GM21447 (cell line): ENCODE results near the gene YLPM1.

ENCODE experiments used
- ATAC-seq: cut with Tn5 transposase; IDR thresholded peaks from one replicate; pipeline ENCODE4 v1.9.1; 2021; ENCODE audit not compliant: unreplicated experiment

The YLPM1 gene

DNA sequence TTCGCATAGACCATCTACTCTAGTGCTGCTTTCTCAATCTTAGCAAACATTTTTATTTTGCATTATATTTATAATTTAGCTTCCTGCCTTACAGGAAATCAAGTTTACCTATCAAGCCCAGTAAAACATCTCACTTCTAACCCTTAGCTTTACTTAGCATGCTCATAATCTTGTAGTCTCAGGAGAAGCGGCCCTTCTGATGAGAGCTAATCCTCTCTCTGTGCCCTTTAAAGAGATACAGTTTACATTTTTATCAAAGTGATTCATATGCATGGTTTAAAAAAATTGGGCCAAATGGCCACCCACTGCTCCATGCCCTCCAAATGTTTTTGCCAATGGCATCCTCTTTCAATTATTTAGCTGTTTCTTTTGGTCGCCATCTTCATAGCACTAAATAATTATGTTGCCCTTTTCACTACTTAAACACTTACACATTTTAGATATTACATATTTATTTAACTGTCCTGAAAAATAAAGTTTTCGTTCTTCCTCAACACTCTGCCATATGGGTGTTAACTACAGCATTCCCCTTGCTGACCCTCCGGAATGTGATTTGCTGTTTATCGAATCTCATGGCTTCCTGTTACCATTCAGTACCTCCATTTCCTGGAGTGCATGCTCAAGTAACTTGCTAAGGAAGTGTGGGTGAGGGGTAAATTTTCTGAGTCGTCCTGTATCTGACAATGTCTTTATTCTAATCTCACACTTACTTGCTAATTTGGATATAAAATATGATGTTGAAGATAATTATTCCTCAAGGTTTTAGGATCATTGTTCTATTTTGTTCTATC lies 29.3 kb downstream of the YLPM1 start:
- ATAC-seq: no peak

DNA sequence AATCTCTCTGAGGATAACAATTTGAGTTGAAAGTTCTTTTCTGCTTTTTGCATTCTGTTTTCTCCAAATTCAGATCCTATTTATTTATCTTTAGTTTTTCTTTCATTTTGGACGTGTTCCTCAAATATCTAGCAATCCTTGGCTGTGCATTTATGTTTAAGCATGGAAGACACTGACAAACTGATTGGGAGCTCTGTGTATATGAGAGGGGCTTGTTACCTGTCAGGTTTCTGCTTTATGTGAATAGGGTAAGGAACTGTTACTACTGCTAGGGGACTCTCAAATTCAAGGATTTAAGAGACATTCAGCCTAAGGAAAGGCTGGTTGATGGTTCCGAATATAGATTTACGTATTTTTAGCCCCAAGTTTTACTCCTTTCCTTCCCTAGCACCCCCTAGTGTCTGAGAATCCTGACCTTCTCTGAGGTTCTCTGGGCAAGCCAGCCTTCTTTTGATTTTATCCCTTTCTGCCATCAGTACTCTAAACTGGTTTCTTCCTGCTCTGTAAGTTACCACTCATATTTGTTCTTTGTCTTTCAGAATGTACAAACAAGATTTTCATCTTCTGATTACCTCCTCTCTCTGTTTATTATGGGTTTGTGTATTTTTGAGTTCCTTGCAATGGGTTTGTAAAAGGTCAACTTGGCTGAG lies 30.5 kb downstream of the YLPM1 start:
- ATAC-seq: no peak

GRCh38 chr14:74794947-74795346 lies 31.8 kb downstream of the YLPM1 start:
- ATAC-seq: no peak

GRCh38 chr14:74799765-74800164 lies 36.6 kb downstream of the YLPM1 start:
- ATAC-seq: no peak

DNA sequence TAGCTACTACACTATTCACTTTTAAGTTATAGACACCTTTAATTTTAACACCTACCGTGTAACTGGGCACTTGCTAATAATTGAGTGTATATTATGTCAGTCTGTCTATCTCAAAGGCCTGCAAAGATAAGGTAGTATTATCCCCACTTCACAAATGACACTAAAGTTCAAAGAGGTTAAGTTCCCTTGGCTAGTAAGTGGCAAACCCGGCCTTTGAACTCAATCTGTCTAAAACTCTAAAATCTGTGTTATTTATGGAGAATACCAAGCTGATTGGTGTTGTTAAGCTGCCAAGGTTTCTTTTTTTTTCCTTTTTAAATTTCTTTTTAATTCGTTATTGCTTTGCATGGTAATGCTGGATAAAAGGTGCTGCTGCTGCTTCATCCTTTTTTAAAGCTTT lies 37.7 kb downstream of the YLPM1 start:
- no peak for ATAC-seq

- ATAC-seq: no peak
Measured at GRCh38 chr14:74801396-74801795, 38.3 kb downstream of the YLPM1 start.

DNA sequence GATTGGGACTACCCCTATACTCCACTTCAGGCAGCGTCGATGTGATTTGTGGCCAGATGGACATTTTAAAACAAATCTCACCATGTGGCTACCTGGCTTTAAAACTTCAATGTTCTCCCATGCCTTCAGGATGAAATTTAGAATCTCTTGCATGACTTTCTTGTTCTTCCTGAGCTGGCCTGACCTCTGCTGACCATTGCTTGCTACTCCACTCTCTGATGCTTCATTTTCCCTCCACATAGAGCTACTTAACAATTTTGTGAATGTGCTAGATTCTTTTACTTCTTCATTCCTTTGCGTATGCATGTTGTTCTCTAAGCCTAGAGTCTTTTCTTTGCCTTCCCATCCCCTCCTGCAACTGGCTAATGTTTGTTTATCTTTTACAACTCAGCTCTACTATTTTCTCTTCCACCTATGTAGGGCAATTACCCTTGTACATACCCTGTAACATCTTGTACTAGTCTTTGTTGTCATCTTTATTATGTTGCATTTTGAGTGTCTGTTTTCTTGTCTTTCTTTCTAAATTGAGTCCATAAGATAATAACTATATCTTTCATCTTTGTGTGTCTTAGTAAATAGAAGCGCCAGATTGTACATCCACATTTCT lies 41.2 kb downstream of the YLPM1 start:
- ATAC-seq: no peak

GRCh38 chr14:74807853-74808545 lies 44.9 kb downstream of the YLPM1 start:
- ATAC-seq: no peak

- ATAC-seq: no peak
Measured at GRCh38 chr14:74816124-74816523, 53.0 kb downstream of the YLPM1 start.

DNA sequence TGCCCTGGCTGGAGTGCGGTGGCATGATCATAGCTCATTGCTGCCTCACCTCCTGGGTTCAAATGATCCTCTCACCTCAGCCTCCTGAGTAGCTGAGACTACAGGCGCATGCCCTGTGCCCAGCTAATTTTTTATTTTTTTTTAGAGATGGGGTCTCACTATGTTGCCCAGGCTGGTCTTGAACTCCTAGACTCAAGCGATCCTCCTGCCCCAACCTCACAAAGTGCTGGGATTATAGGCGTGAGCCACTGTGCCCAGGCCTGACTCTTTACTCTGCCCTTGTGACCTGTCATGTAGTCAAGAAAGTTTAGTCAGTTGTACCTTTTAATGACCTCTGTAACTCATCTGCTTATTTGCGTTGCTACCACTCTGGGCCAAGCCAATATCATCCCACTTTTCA lies 57.2 kb downstream of the YLPM1 start:
- no peak for ATAC-seq

DNA sequence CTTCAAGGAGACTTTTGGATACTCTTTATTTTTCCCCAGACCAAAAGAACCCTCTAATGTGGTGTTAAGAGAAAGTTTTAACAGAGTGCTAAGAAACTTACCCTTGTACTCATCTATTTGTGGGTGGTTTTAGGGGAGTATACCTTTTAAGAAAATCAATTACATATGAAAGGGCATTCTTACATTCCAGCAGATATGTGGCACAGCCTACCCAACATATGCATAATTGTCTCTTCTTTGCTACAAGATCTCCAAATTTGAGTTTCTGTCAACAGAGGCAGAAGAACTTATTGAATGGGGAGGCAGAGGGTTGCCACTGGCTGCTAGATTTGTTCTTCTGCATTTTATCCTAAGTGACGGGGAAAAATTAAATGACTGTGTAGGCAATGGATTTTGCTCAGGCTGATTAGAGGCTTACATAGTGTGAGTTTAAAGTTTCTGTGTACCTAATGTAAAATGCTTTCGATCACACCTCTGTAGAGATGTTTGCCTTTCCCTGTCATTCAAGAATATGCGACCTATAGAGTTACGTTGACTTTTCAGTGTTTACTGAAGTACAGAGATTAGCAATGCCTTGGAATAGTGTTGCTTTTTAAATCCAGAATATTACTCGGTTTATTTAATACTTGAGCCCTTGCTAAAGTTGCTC lies 58.3 kb downstream of the YLPM1 start:
- ATAC-seq: no peak

- no peak for ATAC-seq
Measured at GRCh38 chr14:74824997-74825396, 61.9 kb downstream of the YLPM1 start.

DNA sequence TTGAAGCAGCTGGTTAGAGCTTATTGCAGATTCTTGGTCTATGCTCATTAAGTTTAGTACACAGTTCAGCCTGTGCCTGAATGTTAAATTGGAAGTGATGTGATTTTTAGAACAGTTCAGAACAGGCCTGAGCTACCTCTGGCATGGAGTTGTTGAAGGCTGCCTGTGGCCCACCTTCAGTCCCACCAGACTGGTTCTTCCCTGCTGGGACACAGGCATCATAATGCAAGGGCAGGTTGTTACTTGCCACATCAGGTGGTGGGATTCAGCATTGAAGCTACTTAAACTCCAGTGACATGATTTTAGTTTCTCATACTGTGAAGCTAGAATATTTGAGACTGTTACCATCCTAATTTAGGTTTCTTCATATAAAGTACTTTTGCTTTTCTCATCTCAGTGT lies 63.5 kb downstream of the YLPM1 start:
- no peak for ATAC-seq

DNA sequence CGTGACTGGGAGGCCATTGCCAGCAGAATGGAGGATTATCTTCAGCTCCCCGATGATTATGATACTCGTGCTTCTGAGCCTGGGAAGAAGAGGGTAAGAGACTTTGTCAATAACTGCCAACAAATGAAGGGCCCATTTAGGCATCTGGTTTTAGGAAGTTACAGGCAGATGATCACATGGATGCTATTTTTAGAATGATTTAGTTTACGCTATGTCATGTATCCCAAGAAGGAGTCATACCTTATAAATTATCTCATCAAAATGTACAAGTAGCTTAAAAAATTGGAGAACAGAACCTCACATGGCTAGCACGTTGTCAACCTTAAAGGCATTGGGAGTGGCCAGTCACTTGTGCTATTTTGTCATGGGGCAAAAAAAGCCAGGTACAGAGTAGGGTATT lies 66.1 kb downstream of the YLPM1 start:
- ATAC-seq: no peak

DNA sequence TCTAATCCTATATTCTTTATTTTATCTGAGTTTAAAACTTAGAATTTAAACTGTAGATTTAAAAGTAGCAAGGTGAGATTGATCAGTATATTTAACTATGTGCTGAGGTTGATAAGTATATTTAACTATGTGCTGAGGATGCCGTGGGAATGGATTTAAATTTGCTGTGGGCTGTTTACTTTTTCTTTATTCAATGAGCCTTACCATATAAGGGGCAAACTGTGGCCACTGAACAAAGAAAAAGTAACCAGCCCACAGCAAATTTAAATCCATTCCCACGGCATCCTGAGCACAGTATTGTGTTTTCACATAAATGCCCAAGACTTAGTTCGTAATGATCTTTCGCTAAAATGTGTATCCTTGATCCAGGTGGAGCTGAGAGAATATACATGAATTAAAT lies 69.7 kb downstream of the YLPM1 start:
- ATAC-seq: no peak

DNA sequence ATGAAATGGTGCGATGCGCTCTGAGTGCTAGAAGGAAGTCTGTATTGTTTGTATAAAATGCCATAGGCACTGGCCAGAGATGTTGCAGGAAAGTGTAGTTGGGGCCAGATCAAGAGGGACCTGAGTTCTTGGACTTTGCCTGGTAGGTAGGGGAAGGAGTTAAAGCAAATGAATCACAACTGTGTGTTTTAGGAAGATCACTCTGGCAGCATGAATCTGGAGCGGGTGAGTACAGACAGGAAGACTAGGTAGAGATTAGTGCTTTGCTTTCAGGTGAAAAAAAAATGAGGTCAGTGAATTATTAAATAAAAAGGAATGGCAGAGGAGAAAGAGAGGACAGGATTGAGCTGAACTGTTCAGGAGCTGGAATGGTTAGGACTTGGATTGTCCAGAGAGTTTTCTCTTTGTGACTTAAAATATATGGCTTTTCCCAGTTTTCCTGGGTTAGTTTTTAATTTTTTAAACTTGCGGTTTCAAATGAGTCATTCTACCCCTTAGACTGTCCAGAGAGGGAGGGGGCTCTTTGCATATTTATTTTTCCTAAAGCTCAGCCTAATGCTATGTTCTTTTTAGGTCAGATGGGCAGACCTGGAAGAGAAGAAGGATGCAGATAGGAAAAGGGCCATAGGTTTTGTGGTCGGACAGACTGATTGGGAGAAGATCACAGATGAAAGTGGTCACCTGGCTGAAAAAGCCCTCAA lies 71.7 kb downstream of the YLPM1 start:
- no peak for ATAC-seq

DNA sequence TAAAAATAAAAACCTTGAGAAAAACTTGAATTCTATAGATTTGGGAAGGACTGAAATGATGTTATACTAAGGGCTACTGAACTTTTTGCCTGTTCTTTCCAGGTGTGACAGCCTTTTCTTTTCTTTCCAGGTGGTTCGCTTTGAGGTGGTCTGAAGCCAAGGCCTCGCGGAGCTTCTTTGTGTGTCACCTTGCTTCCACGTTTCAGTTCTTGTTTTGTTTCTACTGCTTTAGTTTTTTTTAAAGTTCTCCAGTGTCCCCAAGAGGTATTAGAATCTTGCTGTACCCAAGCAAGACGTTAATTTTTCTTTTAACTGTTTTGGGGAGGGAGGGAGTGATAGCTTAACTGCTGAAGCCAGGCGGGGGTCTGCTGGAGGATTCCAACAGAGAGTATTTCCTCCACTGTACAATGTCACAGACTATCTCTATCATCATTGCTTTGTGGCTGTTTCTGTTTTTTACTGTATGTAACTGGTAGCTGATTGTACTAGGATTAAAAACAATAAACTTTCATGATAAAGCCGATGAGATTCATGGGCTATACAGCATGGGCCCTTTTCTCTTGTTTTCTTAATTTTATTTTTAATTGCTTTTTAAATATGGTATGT lies 72.6 kb downstream of the YLPM1 start:
- peak; percentile 48 for ATAC-seq

DNA sequence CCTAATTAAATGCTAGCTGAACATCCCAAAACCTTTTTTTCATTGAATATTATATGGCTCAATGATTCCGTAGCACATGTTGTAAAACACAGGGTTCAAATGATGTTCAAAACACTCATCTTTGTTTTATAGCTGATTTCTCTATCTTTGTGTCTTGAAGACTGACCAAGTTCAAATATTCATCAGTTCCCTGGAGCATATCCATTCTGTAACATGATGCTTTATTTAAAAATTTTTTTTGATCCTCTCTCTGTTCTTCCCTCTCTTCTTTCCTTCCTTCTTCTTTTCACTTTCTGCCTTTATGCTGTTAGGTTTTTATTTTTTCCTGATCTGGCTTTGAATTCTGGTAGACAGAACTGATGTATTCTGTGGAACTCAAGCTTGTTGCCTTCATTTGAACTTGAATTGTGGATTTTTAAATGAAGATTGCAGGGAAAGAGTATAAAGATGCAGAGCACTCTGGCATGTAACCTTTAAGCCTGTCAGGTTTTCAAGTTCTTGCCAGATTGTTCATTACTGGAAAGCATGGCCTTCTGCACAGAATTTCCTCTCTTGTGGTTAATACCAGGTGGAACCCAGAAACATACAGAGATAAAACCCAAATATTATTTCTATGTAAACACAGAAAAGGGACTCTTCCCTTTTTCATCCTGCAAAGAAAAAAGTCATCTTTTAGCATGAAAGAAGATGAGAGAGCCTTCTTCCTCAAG lies 73.3 kb downstream of the YLPM1 start:
- ATAC-seq: no peak

GRCh38 chr14:74838166-74838565 lies 75.0 kb downstream of the YLPM1 start:
- no peak for ATAC-seq

DNA sequence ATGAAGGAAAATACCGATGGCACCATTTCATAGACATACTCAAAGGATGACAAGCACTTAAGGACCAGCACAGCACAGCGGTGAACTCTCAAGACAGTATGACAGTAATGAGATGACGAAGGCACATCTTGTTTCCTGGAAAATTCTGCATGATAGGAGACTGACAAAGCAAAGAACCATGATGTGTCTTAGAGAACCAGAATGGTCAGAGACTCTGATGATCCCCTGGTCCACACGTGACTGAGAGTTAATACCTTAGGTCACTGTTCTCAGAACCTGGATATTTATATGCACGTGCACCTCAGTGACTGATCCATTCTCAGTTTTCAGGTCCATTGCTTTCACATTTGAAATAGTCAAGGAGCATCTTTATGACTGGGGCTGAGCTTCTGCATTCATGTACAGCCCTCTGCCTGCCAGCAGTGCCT lies 77.5 kb downstream of the YLPM1 start:
- ATAC-seq: peak; percentile 40
